K562 (cell line): ENCODE measurements around the gene UGT1A10. TPM values are rescaled to one million over a fixed set of nuclear protein-coding genes. Genes with fewer than 3 reads are reported as not detected.

Experiments
- ATAC-seq: fragments of 200-7000 bp; cut with Tn5 transposase; 3 replicates; pipeline ENCODE4 v1.9.1; 2020; ENCODE audit warnings: moderate library complexity
- BruUV-seq: library from RNA; stranded (reverse); fragments of 400-500 nt; replicated peaks from 2 replicates; lab custom pipeline; 2021; lab: Mats Ljungman, UMichigan
- CTCF ChIA-PET: fragments of 300-600 bp; formaldehyde crosslinking; extraction: SDS; loops from one replicate; lab custom pipeline; 2021; ENCODE audit warnings: low intra/inter-chr PET ratio; lab: Yijun Ruan, JAX
- POLR2A ChIA-PET: fragments of 300-600, 350-650 bp; sonication (Branson Sonifier 250); formaldehyde crosslinking; extraction: SDS; loops from one replicate; lab custom pipeline; 2021; ENCODE audit warnings: antibody characterized with exemption, inconsistent platforms; lab: Yijun Ruan, JAX
- DNase-seq, 4 experiments: peaks; one replicate each; pipeline versions ENCODE4 v3.0.0 to v3.0.0-alpha.2; 2011 to 2018; ENCODE audit warnings: low spot score in 3 of 4, mixed read lengths in 3 of 4; ENCODE audit errors: extremely low read depth in 1 of 4
- FAIRE-seq: peaks from 2 replicates; lab custom pipeline; 2011; peaks lifted over from hg19 to GRCh38; lab: Jason Lieb, UNC
- H2AFZ ChIP-seq: 2 replicates; pipeline ENCODE4 v1.6.0; 2011; ENCODE audit warnings: low read depth, low read length, control low read depth, inconsistent platforms
- H3K27ac ChIP-seq: fragments of 200-600 bp; 3 replicates; pipeline ENCODE4 v1.8.0; 2011; ENCODE audit warnings: low read depth, mild to moderate bottlenecking, control low read depth, inconsistent platforms, low read length, moderate library complexity, mixed read lengths; ENCODE audit errors: extremely low read depth
- H3K27me3 ChIP-seq, 2 experiments: fragments of 300-600 bp in 1 of 2; 2 replicates in 1 of 2; 3 replicates in 1 of 2; pipeline versions ENCODE4 v1.6.0 to v1.8.0; 2011; ENCODE audit warnings: inconsistent platforms in 2 of 2, low read length in 2 of 2, mild to moderate bottlenecking in 1 of 2, mixed read lengths in 1 of 2, moderate library complexity in 1 of 2; ENCODE audit not compliant: control insufficient read depth in 2 of 2, insufficient read depth in 2 of 2
- H3K36me3 ChIP-seq: fragments of 300-600 bp; 3 replicates; pipeline ENCODE4 v1.8.0; 2011; ENCODE audit warnings: mild to moderate bottlenecking, low read length, inconsistent platforms; ENCODE audit not compliant: control insufficient read depth, insufficient read depth
- H3K4me1 ChIP-seq, 2 experiments: fragments of 200-600 bp in 1 of 2; replicated peaks in 1 of 2; 2 replicates in 1 of 2; 3 replicates in 1 of 2; pipeline versions ENCODE4 v1.5.1 to v1.8.0; 2011; ENCODE audit warnings: inconsistent platforms in 2 of 2, low read length in 2 of 2, mild to moderate bottlenecking in 1 of 2, mixed read lengths in 1 of 2, moderate library complexity in 1 of 2; ENCODE audit not compliant: control insufficient read depth in 2 of 2, insufficient read depth in 2 of 2
- H3K4me2 ChIP-seq: 2 replicates; pipeline ENCODE4 v1.6.1; 2011; ENCODE audit warnings: low read length, control low read depth, inconsistent platforms, mixed read lengths; ENCODE audit not compliant: insufficient read depth
- H3K4me3 ChIP-seq: fragments of 200-600 bp; sonication (generic), shearing (Covaris generic); 2 replicates; pipeline ENCODE4 v1.5.1; 2016; ENCODE audit warnings: control low read depth, inconsistent platforms
- H3K79me2 ChIP-seq: fragments of 200-600 bp; 3 replicates; pipeline ENCODE4 v1.8.0; 2011; ENCODE audit warnings: low read length, inconsistent platforms; ENCODE audit not compliant: control insufficient read depth, insufficient read depth
- H3K9ac ChIP-seq, 2 experiments: 2 replicates each; pipeline versions ENCODE4 v1.6.0 to v1.6.1; 2011; ENCODE audit warnings: low read depth in 2 of 2, low read length in 2 of 2, control low read depth in 1 of 2, inconsistent platforms in 1 of 2, mild to moderate bottlenecking in 1 of 2, mixed read lengths in 1 of 2; ENCODE audit not compliant: insufficient read depth in 1 of 2
- H3K9me1 ChIP-seq: one replicate; pipeline ENCODE4 v1.6.0; 2011; ENCODE audit warnings: inconsistent platforms, mild to moderate bottlenecking, low read length, moderate library complexity; ENCODE audit not compliant: control insufficient read depth, insufficient read depth
- H3K9me3 ChIP-seq: replicated peaks from 2 replicates; pipeline ENCODE4 v1.5.1; 2011; ENCODE audit warnings: low read depth, low read length, inconsistent platforms; ENCODE audit not compliant: control insufficient read depth, insufficient read depth
- H4K20me1 ChIP-seq: replicated peaks from 2 replicates; pipeline ENCODE4 v1.6.1; 2011; ENCODE audit warnings: low read length, inconsistent platforms, mixed read lengths; ENCODE audit not compliant: control insufficient read depth, insufficient read depth
- ZNF253 ChIP-seq: fragments of 250-450 bp; sonication (Bioruptor Pico); conservative IDR thresholded peaks from 2 replicates; pipeline ENCODE4 v1.6.1; 2021; ENCODE audit warnings: mild to moderate bottlenecking
- ZNF436 ChIP-seq: fragments of 250-450, 450-650 bp; sonication (Bioruptor Pico); formaldehyde crosslinking; IDR thresholded peaks from 2 replicates; pipeline ENCODE4 v1.7.0; 2020; ENCODE audit warnings: mild to moderate bottlenecking
- WGBS: fragments of 100-300 bp; shearing (Covaris generic); methylation state at CpG from one replicate; pipeline ENCODE4 v1.1.6; 2016; ENCODE audit warnings: low coverage, mixed read lengths; ENCODE audit not compliant: insufficient coverage; ENCODE audit errors: missing lambda C conversion rate; 5-methylcytosine and 5-hydroxymethylcytosine counted together
- in situ Hi-C: fragments of 300-500 bp; cut with MboI; formaldehyde crosslinking; loops from 4 replicates; pipeline ENCODE4 v1.15.0; 2018; ENCODE audit warnings: inconsistent platforms, mixed read lengths
- intact Hi-C: fragments of 100-400 bp; cut with micrococcal nuclease; formaldehyde crosslinking; loops from 2 replicates; pipeline ENCODE4 v1.14.2; 2022
- polyA plus RNA-seq, 8 experiments: library from polyadenylated mRNA; depleted of rRNA in 4 of 8; stranded (reverse) in 5 of 8; unstranded in 3 of 8; fragments of >200 nt; fragmentation: Nextera tagmentation in 2 of 8; fragmentation: Illumina TruSeq in 1 of 8; extraction: Ambion mirVana in 2 of 8; extraction: Trizol in 1 of 8; gene quantifications; 2 replicates each; pipeline versions ENCODE4 v1.2.1 to v1.2.3, GENCODE V29; 2011 to 2014; ENCODE audit warnings: inconsistent platforms in 1 of 8, missing spikeins in 1 of 8
- total RNA-seq, 7 experiments: library from RNA; depleted of rRNA in 6 of 7; stranded (reverse); fragments of >200 nt in 6 of 7; fragmentation: Illumina TruSeq in 2 of 7; extraction: Trizol in 2 of 7; gene quantifications; 2 replicates each; pipeline versions ENCODE4 v1.2.1 to v1.2.3, GENCODE V29; 2011 to 2021; ENCODE audit warnings: low replicate concordance in 1 of 7
- TF ChIP-seq, protein P1 (sequence below): fragments of 450-650 bp; conservative IDR thresholded peaks from 2 replicates; pipeline ENCODE4 v1.6.1; 2016; ENCODE audit warnings: missing genetic modification characterization, low read depth, mild to moderate bottlenecking, missing compliant biosample characterization, moderate library complexity
- TF ChIP-seq, protein P2 (sequence below): fragments of 250-450 bp; sonication (Bioruptor Pico); IDR thresholded peaks from 2 replicates; pipeline ENCODE4 v1.8.0; 2022; ENCODE audit warnings: moderate library complexity, mild to moderate bottlenecking, inconsistent platforms

The UGT1A10 gene
- total and polyA plus RNA-seq, 9 of the 15 experiments (the other 6 are each of a cell fraction or from before 2014, with no cell fraction given): not detected

DNA sequence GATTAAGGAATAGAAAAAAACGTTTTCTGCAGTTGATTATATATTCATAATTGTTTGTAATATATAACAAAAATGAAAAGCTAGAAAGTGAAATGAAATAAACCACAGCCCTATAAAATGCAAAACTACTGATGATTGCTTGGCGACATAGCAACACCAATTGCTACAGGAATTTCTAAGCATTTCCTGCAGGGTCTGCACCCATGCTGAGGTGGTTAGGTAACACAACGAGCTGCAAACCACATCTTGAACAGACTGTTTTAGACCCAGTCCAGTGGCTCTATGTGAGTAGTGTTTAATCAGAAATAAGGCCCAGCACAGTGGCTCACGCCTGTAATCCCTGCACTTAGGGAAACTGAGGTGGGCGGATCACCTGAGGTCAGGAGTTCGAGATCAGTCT is 18.3 kb downstream of the UGT1A10 start:
- no peaks in the 10 kb centered on the region for H3K36me3 ChIP-seq
- ATAC-seq (no peak), DNase-seq (no peak), FAIRE-seq (no peak)
- in situ Hi-C loops: no loop called here
- no peak overlapping the region for H2AFZ ChIP-seq
- H3K27me3 ChIP-seq: peaks cover 0 to 7% of the 10 kb centered on the region in 2 experiments; a peak in 1 of 5 replicates
- WGBS: 1% methylated on average over 6 of the region's 6 CpGs
- H3K27ac ChIP-seq: no peak overlapping the region
- no peaks in the 10 kb centered on the region for H4K20me1 ChIP-seq
- ChIA-PET POLR2A (interaction anchor here (0.6 kb wide), 1 partner anchor 10 kb away, joined by 4 read pairs; no protein-coding TSS in a partner anchor), CTCF (no interaction called here)
- no peaks in the 10 kb centered on the region for H3K9me1 ChIP-seq
- no peaks in the 10 kb centered on the region for H3K79me2 ChIP-seq
- no TSS peak for BruUV-seq
- no peak overlapping the region for H3K4me3 ChIP-seq
- no peak overlapping the region for H3K9ac ChIP-seq
- no peaks in the 10 kb centered on the region for H3K4me1 ChIP-seq
- H3K9me3 ChIP-seq: no peaks in the 10 kb centered on the region
- H3K4me2 ChIP-seq: no peak overlapping the region
- intact Hi-C loops: no loop called here
- TF ChIP-seq, protein P1, sequence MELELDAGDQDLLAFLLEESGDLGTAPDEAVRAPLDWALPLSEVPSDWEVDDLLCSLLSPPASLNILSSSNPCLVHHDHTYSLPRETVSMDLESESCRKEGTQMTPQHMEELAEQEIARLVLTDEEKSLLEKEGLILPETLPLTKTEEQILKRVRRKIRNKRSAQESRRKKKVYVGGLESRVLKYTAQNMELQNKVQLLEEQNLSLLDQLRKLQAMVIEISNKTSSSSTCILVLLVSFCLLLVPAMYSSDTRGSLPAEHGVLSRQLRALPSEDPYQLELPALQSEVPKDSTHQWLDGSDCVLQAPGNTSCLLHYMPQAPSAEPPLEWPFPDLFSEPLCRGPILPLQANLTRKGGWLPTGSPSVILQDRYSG (tag): no peak
- TF ChIP-seq ZNF436 (CRISPR knock-in tag): no peak
- TF ChIP-seq, protein P2, sequence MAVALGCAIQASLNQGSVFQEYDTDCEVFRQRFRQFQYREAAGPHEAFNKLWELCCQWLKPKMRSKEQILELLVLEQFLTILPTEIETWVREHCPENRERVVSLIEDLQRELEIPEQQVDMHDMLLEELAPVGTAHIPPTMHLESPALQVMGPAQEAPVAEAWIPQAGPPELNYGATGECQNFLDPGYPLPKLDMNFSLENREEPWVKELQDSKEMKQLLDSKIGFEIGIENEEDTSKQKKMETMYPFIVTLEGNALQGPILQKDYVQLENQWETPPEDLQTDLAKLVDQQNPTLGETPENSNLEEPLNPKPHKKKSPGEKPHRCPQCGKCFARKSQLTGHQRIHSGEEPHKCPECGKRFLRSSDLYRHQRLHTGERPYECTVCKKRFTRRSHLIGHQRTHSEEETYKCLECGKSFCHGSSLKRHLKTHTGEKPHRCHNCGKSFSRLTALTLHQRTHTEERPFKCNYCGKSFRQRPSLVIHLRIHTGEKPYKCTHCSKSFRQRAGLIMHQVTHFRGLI (CRISPR knock-in tag): no peak
- TF ChIP-seq ZNF253 (CRISPR knock-in tag): no peak
